G401 (cell line): ENCODE data around the gene POLR2H. TPM values are rescaled to one million over a fixed set of nuclear protein-coding genes. Genes with fewer than 3 reads are reported as not detected.

ENCODE experiments used
- DNase-seq: peaks from one replicate; pipeline ENCODE4 v3.0.0-alpha.2; 2015; ENCODE audit warnings: low spot score
- in situ Hi-C: cut with HindIII; loops from 2 replicates; pipeline ENCODE4 v1.10.0; 2016; ENCODE audit warnings: low sequenced_read_pairs, mixed read lengths
- total RNA-seq: library from RNA; depleted of rRNA; stranded (reverse); fragments of >200 nt; shearing (Covaris generic); gene quantifications from 2 replicates; pipeline ENCODE4 v1.2.3, GENCODE V29; 2014; rRNA removed

The POLR2H gene
- total RNA-seq, 1 experiment from 2014 or later = 136 TPM

GRCh38 chr3:184409946-184410500 is 48.5 kb downstream of the POLR2H start:
- DNase-seq = no peak
- in situ Hi-C loops = no loop called here

DNA sequence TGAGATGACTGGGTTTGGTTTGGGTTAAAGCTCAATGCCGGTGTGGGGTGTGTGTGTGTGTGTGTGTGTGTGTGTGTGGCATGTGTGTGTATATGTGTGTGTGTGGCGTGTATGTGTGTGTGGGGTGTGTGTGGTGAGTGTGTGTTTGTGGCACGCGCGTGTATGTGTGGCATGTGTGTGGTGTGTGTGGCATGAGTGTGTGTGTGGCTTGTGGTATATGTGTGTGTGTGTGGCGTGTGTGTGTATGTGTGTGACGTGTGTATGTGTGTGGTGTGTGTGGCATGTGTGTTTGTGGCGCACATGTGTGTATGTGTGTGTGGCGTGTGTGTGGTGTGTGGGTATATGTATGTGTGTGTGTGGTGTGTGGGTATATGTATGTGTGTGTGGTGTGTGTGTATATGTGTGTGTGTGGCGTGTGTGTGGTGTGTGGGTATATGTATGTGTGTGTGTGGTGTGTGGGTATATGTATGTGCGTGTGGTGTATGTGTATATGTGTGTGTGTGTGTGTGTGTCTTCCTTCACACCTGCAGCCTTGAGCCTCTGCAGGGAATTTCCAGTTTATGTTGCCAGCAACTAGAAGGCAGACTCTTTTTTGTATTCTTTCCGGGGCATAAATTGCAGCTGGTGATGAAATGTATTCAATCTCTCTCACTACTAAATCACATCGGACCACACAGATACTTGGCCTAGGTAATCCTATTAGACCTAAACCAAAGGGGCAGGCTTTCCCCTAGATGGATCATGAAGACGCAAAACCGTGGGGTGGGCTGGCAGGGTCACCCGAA is 53.1 kb downstream of the POLR2H start:
- no peak for DNase-seq
- in situ Hi-C loops = no loop called here

DNA sequence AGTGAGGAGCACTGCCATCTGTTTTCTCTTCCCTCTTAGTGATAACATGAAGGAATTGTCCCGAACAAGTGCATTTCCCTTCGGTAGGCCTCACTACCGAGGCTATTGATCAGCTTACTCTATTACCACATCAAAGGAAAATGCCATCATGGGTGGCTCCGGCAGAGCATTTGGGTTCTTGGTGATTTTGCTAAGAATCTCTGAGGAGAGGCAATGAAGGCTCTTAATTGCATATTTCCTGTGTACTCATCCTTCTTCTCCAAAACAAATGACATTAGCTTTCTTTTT is 53.6 kb downstream of the POLR2H start:
- in situ Hi-C loops = no loop called here

GRCh38 chr3:184417619-184418327 is 56.3 kb downstream of the POLR2H start:
- peak; percentile 41 for DNase-seq
- in situ Hi-C loops = no loop called here

More for the DNA sequence above, 53.6 kb downstream of the POLR2H start:
- DNase-seq = no peak

Other genes with a start within 250 kb of the POLR2H start
- 64.3 and 64.9 TPM in 2 replicates for gene EIF2B5, start 226.4 kb upstream of the POLR2H start, total RNA-seq
- gene DVL3, start 206.3 kb upstream of the POLR2H start, total RNA-seq = 41.6 and 47.0 TPM in 2 replicates
- gene AP2M1, start 186.9 kb upstream of the POLR2H start, total RNA-seq = 330 and 352 TPM in 2 replicates
- gene ABCF3, start 175.5 kb upstream of the POLR2H start, total RNA-seq = 47.0 and 63.5 TPM in 2 replicates
- gene VWA5B2, start 132.1 kb upstream of the POLR2H start, total RNA-seq = 0.20 and 0.43 TPM in 2 replicates
- gene ALG3, start 112.7 kb upstream of the POLR2H start, total RNA-seq = 24.8 and 32.4 TPM in 2 replicates
- gene EEF1AKMT4, start 112.0 kb upstream of the POLR2H start, total RNA-seq = 18.8 and 23.3 TPM in 2 replicates
- 0.25 and 0.37 TPM in 2 replicates for gene CAMK2N2, start 100.2 kb upstream of the POLR2H start, total RNA-seq
- not detected in 2 replicates for gene ECE2, start 85.7 kb upstream of the POLR2H start, total RNA-seq
- 629 and 907 TPM in 2 replicates for gene PSMD2, start 62.5 kb upstream of the POLR2H start, total RNA-seq
- 295 and 341 TPM in 2 replicates for gene EIF4G1, start 47.1 kb upstream of the POLR2H start, total RNA-seq
- 20.7 and 31.2 TPM in 2 replicates for gene FAM131A, start 24.1 kb upstream of the POLR2H start, total RNA-seq
- gene CLCN2, start 105 bp upstream of the POLR2H start, total RNA-seq = 6.7 and 10.7 TPM in 2 replicates
- gene THPO, start 16.5 kb downstream of the POLR2H start, total RNA-seq = 0.12 and 0.20 TPM in 2 replicates
- 1.4 and 1.8 TPM in 2 replicates for gene CHRD, start 18.3 kb downstream of the POLR2H start, total RNA-seq
- 2.8 and 3.9 TPM in 2 replicates for gene EPHB3, start 200.1 kb downstream of the POLR2H start, total RNA-seq